ENCODE data around the gene SLC24A3.

The SLC24A3 gene

DNA sequence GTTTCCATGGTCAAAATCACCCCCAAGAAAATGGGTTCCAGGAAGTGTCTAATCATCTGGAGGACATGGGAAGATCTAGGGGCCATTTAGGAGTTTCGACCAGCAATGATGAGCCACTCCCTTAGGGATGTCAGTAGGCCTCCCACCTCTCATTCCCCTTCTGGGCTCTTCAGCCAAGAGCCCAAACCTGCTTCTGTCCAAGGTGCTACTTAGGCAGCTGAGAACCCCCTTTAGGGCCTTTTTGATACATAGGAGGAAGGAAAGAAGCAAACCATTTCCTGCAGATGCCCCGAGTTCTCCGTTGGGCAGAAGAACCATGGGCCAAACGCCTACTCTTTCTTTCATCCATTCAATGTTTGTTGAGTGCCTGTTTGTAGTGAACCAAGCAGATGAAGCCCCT lies 404.2 kb downstream of the SLC24A3 start:
- H3K4me3 ChIP-seq (ENCODE audit: low read depth, low read length), result no peak overlapping the region
- TF ChIP-seq, protein P1, sequence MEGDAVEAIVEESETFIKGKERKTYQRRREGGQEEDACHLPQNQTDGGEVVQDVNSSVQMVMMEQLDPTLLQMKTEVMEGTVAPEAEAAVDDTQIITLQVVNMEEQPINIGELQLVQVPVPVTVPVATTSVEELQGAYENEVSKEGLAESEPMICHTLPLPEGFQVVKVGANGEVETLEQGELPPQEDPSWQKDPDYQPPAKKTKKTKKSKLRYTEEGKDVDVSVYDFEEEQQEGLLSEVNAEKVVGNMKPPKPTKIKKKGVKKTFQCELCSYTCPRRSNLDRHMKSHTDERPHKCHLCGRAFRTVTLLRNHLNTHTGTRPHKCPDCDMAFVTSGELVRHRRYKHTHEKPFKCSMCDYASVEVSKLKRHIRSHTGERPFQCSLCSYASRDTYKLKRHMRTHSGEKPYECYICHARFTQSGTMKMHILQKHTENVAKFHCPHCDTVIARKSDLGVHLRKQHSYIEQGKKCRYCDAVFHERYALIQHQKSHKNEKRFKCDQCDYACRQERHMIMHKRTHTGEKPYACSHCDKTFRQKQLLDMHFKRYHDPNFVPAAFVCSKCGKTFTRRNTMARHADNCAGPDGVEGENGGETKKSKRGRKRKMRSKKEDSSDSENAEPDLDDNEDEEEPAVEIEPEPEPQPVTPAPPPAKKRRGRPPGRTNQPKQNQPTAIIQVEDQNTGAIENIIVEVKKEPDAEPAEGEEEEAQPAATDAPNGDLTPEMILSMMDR (IDR thresholded peaks at IDR 0.05; ENCODE audit: borderline replicate concordance, insufficient read depth, low read depth, low read length), result no peak

GRCh38 chr20:19617256-19617655 lies 404.8 kb downstream of the SLC24A3 start:
- no peak overlapping the region for H3K4me3 ChIP-seq (ENCODE audit: low read depth, low read length)
- TF ChIP-seq, protein P1 (IDR thresholded peaks at IDR 0.05; ENCODE audit: borderline replicate concordance, insufficient read depth, low read depth, low read length), result no peak

DNA sequence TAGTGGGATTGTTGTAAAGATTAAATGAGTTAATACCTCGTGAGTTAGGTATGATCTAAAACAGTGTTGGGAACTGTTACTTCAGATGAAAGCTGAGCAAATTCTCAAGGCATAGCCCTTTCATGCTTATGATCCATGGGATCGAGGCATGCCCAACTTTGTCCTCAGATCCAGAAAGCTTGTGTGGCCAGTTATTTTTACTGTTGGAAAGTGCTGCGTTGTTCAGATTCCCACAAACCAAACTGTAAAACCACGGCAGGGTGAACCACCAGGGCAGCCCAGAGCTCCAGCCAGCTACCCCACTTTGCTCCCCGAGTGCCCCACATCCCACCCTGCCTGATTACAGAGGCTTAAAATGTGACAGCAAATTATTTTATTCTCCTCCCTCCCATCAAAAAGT lies 406.3 kb downstream of the SLC24A3 start:
- no peak overlapping the region for H3K4me3 ChIP-seq (ENCODE audit: low read depth, low read length)
- TF ChIP-seq, protein P1 (IDR thresholded peaks at IDR 0.05; ENCODE audit: borderline replicate concordance, insufficient read depth, low read depth, low read length), result no peak

DNA sequence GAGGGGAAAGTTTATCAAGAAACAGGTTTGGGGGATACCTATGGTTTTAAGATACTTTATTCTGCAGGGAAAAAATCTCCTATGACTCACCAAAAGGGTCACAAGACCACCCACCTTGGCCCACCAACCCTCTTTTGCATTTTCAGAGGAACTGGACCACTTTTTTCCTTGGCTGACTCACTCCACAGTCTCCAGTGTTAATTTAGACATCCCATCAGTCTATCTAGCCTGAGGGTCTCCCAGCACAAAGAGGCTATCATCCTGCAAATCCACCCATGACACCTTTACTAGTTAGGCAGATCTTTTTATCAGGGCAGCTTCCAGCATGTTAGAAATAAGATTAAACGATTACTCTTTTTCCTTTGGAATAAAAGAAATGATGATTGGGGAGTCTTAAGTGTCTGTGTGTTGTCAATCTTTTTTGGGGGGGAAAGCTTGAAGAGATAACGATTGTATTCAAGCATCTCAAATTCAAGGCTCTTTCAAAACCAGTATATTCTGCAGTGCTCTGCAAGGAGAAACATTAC lies 407.5 kb downstream of the SLC24A3 start:
- TF ChIP-seq, protein P1 (IDR thresholded peaks at IDR 0.05; ENCODE audit: borderline replicate concordance, insufficient read depth, low read depth, low read length), result no peak
- no peak overlapping the region for H3K4me3 ChIP-seq (ENCODE audit: low read depth, low read length)

- TF ChIP-seq, protein P1 (IDR thresholded peaks at IDR 0.05; ENCODE audit: borderline replicate concordance, insufficient read depth, low read depth, low read length), result no peak
- no peak overlapping the region for H3K4me3 ChIP-seq (ENCODE audit: low read depth, low read length)
These were observed 408.0 kb downstream of the SLC24A3 start for GRCh38 chr20:19620446-19620845.

- H3K4me3 ChIP-seq (ENCODE audit: low read depth, low read length), result no peak overlapping the region
- TF ChIP-seq, protein P1 (IDR thresholded peaks at IDR 0.05; ENCODE audit: borderline replicate concordance, insufficient read depth, low read depth, low read length), result no peak
These were observed 408.6 kb downstream of the SLC24A3 start for GRCh38 chr20:19621072-19621471.

DNA sequence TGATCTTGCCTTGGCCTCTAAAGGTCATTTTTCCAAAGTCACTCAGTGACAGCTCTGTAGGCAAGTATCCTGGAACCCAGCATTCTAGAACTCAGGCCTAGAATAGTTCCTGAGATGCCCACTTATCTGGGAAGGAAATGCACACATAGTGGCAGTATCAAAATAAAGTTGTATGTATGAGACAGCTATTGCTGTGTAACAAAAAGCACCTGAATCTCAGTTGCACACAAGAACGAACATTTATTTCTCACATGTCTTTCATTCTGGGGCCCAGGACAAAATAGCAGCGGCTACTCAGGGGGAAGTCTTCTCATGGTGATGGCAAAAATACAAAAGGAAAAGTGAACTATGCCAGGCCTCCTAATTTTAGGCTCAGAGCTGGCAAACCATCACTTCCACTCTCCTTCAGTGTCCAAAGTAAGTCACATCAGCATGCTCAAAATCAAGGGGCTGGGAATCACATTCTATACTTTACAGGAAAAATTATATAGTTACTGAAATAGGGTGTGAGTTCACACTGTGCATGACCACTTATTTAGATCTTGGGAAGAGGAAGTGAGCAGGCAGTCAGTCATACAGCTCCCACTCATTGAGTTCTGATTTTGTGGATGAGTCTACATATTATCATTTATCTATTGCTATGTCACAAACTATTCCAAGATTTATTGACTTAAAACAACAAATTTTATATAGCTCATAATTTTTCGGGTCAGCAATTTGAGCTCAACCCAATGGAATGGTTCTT lies 412.0 kb downstream of the SLC24A3 start:
- H3K4me3 ChIP-seq (ENCODE audit: low read depth, low read length), result no peak overlapping the region
- TF ChIP-seq, protein P1 (IDR thresholded peaks at IDR 0.05; ENCODE audit: borderline replicate concordance, insufficient read depth, low read depth, low read length), result no peak
